AG20443 (cell line): Measurements from ENCODE around the gene MRPL36.
"Not testable (repeated sequence)": the region's sequence is repeated elsewhere in the genome, so short reads cannot be mapped to it uniquely, and the experiment has no call there.

Experiments used
- DNase-seq: peaks from one replicate; pipeline ENCODE4 v3.0.0; 2012; ENCODE audit warnings: low spot score, mixed read lengths

The MRPL36 gene

GRCh38 chr5:1815071-1815786 is 15.6 kb upstream of the MRPL36 start:
- no peak for DNase-seq

GRCh38 chr5:1814183-1815020 is 14.8 kb upstream of the MRPL36 start:
- DNase-seq, result no peak

GRCh38 chr5:1810581-1811101 is 11.0 kb upstream of the MRPL36 start:
- no peak for DNase-seq

GRCh38 chr5:1809416-1810035 is 9.9 kb upstream of the MRPL36 start:
- DNase-seq, result no peak

GRCh38 chr5:1808439-1808838 is 8.8 kb upstream of the MRPL36 start:
- no peak for DNase-seq

- no peak for DNase-seq
Measured at GRCh38 chr5:1807451-1808185, 8.0 kb upstream of the MRPL36 start.

- no peak for DNase-seq
Measured at GRCh38 chr5:1806974-1807373, 7.3 kb upstream of the MRPL36 start.

- DNase-seq, result no peak
Measured at GRCh38 chr5:1806199-1806598, 6.6 kb upstream of the MRPL36 start.

- DNase-seq, result no peak
Measured at GRCh38 chr5:1805736-1806135, 6.1 kb upstream of the MRPL36 start.

GRCh38 chr5:1805326-1805725 is 5.7 kb upstream of the MRPL36 start:
- DNase-seq, result no peak

- DNase-seq, result no peak
Measured at GRCh38 chr5:1804001-1804690, 4.5 kb upstream of the MRPL36 start.

GRCh38 chr5:1803192-1803591 is 3.6 kb upstream of the MRPL36 start:
- no peak for DNase-seq

- no peak for DNase-seq
Measured at GRCh38 chr5:1801967-1802295, 2.3 kb upstream of the MRPL36 start.

GRCh38 chr5:1801222-1801966 is 1.8 kb upstream of the MRPL36 start, which contains the start of gene NDUFS6:
TSS of gene NDUFS6 (plus strand) at chr5:1801407. CDS start at chr5:1801418, 11 bp downstream.
- peak; percentile 90 for DNase-seq

- DNase-seq, result no peak
Measured at GRCh38 chr5:1800472-1801221, 1.0 kb upstream of the MRPL36 start.

- DNase-seq, result peak; percentile 60
Measured at GRCh38 chr5:1799110-1799601, 481 bp downstream of the MRPL36 start.

- not testable (repeated sequence) for DNase-seq
Measured at GRCh38 chr5:1798589-1798988, 1.0 kb downstream of the MRPL36 start.

- DNase-seq, result no peak
Measured at GRCh38 chr5:1797855-1798254, 1.8 kb downstream of the MRPL36 start.

- no peak for DNase-seq
Measured at GRCh38 chr5:1797103-1797800, 2.4 kb downstream of the MRPL36 start.
